GM06990 (cell line): ENCODE results near the gene SBF1.

Experiments used
- DNase-seq: peaks from one replicate; pipeline ENCODE4 v3.0.0-alpha.2; 2011; ENCODE audit not compliant: insufficient read length; ENCODE audit errors: extremely low read depth
- H3K27me3 ChIP-seq: replicated peaks from 2 replicates; pipeline ENCODE4 v1.6.0; 2011; ENCODE audit warnings: low read length; ENCODE audit not compliant: control insufficient read depth, insufficient read depth
- H3K36me3 ChIP-seq: 2 replicates; pipeline ENCODE4 v1.5.1; 2011; ENCODE audit warnings: low read length; ENCODE audit not compliant: control insufficient read depth, insufficient read depth
- H3K4me3 ChIP-seq: replicated peaks from 2 replicates; pipeline ENCODE4 v1.5.1; 2011; ENCODE audit warnings: low read depth, mild to moderate bottlenecking, control low read depth, low read length
- CTCF ChIP-seq: IDR thresholded peaks from 2 replicates; pipeline ENCODE4 v1.5.1; 2011; ENCODE audit warnings: low read length, control low read depth, mild to moderate bottlenecking, inconsistent platforms; ENCODE audit not compliant: insufficient read depth, poor library complexity, severe bottlenecking

SBF1 gene

GRCh38 chr22:50507421-50507990, 32.7 kb upstream of the SBF1 start, which contains the start of gene LMF2:
Gene LMF2 (minus strand): TSS chr22:50507702. CDS start chr22:50507675, 27 bp downstream.
- peak within 1 kb of the TSS; percentile 98 for H3K4me3 ChIP-seq
- peak; percentile 86 for DNase-seq
- no peak for TF ChIP-seq CTCF
- peaks cover 19% of the 10 kb centered on the region for H3K36me3 ChIP-seq
- no peaks in the 10 kb centered on the region for H3K27me3 ChIP-seq

GRCh38 chr22:50506611-50507420, 32.0 kb upstream of the SBF1 start:
- Histone ChIP-seq H3K27me3 (no peaks in the 10 kb centered on the region), H3K4me3 (peak overlapping the region; percentile 96), H3K36me3 (peaks cover 20% of the 10 kb centered on the region)
- no peak for TF ChIP-seq CTCF
- no peak for DNase-seq

- no peaks in the 10 kb centered on the region for H3K27me3 ChIP-seq
- DNase-seq: no peak
- H3K36me3 ChIP-seq: peaks cover 20% of the 10 kb centered on the region
- no peak for TF ChIP-seq CTCF
- peak overlapping the region; percentile 96 for H3K4me3 ChIP-seq
These were observed 31.2 kb upstream of the SBF1 start for GRCh38 chr22:50505776-50506610.

DNA sequence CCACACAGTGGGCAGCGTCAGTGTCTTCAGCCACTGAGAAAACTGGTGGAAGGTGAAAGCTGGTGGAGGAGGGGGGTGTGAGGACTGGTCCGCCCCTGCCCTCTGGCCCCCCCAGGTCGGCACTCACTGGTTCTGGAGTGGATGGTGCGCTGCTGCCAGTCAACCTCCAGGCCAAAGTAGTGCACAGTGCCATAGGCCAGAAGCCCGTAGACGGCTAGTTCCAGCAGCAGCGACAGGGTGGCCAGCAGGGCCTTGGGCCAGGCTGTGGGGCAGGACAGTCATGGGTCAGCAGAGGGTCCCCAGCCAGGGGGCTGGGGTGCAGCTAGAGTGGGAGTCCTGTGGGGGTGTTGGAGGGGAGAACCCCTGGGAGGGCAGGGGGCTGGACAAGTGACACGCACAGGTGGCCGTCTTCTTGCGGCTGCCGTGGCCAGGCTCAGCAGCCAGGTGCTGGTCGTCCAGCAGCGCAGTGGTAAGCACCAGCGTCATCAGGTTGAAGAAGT, 30.5 kb upstream of the SBF1 start:
- no peak for TF ChIP-seq CTCF
- H3K36me3 ChIP-seq: peaks cover 20% of the 10 kb centered on the region
- H3K4me3 ChIP-seq: no peak overlapping the region
- H3K27me3 ChIP-seq: no peaks in the 10 kb centered on the region
- DNase-seq: no peak

DNA sequence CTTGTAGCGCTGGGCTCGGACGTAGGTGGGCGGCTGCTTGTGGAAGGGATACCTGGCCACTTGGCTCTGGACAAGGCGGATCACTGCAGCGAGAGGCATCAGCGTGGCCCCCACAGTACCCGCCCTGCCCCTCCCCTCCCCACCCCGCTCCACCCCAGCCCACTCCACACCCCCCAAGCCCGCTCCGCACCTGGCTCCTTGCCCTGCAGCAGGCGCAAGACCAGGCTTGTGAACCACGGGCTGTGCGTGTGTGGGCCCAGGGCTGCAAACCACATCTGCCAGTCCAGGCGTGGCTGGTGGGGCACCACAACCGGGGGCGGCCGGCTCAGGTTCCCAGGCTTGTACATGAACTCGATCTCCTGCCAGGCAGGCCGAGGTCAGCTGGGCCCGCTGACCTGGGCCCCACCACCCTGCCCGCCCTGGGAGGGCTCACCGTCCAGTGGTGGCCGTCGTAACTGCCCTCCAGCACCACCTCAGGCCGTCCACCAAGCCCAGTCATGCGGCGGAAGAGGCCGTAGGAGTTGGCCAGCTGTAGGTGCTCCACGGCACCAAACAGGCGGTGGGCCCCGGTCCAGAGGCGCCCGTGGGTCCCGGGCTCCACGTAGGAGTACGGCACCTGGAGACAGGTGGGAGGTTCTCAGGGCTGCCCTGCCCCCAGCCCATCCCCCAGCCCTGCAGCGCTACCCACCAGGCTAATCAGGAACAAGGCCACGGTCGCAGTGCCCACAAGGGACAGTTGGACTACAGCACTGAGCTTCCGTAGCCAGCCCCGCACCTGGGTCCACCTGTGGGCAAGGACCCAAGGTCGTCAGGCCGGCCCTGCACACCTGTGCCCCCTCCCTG, 29.8 kb upstream of the SBF1 start:
- Histone ChIP-seq H3K4me3 (no peak overlapping the region), H3K27me3 (no peaks in the 10 kb centered on the region), H3K36me3 (peaks cover 20% of the 10 kb centered on the region)
- DNase-seq: no peak
- no peak for TF ChIP-seq CTCF
